ENCODE data around the gene ADAP1. TPM values are rescaled to one million over a fixed set of nuclear protein-coding genes. Genes with fewer than 3 reads are reported as not detected.
"Not testable (repeated sequence)": the region's sequence is repeated elsewhere in the genome, so short reads cannot be mapped to it uniquely, and the experiment has no call there.

Gene ADAP1
- total and polyA plus RNA-seq, 8 donors = 10.9 to 41.2 (median 14.4) TPM

DNA sequence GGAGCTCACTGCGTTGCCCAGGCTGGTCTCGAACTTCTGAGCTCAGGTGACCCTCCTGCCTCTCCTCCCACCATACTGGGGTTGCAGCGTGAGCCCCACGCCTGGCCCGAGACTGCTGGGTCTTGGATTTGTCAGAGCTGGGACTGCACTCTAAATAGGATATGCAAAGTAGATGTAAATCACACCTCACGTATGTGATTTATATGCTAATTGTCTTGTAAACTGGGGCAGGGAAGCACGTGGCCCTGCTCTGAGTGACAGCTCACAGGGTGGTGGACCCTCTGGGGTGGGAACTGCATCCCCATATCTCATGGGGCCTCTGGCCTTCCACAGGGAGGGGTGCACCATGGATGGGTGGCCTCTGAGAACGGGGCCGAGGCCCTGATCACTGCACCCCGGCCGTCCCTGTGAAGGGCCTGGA, 44.0 kb downstream of the ADAP1 start:
- Histone ChIP-seq H3K27ac (no peak overlapping the region), H3K36me3 (no peaks in the 10 kb centered on the region), H3K4me3 (no peak overlapping the region), H3K27me3 (no peaks in the 10 kb centered on the region), H3K4me1 (no peaks in the 10 kb centered on the region), H3K9me3 (no peaks in the 10 kb centered on the region)
- ATAC-seq (no peak), DNase-seq (peak in 1 of 6 donors; percentile 59), FAIRE-seq (no peak)
- intact Hi-C loops (cut with DNase I) = no loop called here
- TF ChIP-seq, protein P1, sequence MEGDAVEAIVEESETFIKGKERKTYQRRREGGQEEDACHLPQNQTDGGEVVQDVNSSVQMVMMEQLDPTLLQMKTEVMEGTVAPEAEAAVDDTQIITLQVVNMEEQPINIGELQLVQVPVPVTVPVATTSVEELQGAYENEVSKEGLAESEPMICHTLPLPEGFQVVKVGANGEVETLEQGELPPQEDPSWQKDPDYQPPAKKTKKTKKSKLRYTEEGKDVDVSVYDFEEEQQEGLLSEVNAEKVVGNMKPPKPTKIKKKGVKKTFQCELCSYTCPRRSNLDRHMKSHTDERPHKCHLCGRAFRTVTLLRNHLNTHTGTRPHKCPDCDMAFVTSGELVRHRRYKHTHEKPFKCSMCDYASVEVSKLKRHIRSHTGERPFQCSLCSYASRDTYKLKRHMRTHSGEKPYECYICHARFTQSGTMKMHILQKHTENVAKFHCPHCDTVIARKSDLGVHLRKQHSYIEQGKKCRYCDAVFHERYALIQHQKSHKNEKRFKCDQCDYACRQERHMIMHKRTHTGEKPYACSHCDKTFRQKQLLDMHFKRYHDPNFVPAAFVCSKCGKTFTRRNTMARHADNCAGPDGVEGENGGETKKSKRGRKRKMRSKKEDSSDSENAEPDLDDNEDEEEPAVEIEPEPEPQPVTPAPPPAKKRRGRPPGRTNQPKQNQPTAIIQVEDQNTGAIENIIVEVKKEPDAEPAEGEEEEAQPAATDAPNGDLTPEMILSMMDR (IDR thresholded peaks at IDR 0.05) = no peak
- 89 to 91% methylated on average over 11 of the region's 11 CpGs for WGBS, 2 donors

DNA sequence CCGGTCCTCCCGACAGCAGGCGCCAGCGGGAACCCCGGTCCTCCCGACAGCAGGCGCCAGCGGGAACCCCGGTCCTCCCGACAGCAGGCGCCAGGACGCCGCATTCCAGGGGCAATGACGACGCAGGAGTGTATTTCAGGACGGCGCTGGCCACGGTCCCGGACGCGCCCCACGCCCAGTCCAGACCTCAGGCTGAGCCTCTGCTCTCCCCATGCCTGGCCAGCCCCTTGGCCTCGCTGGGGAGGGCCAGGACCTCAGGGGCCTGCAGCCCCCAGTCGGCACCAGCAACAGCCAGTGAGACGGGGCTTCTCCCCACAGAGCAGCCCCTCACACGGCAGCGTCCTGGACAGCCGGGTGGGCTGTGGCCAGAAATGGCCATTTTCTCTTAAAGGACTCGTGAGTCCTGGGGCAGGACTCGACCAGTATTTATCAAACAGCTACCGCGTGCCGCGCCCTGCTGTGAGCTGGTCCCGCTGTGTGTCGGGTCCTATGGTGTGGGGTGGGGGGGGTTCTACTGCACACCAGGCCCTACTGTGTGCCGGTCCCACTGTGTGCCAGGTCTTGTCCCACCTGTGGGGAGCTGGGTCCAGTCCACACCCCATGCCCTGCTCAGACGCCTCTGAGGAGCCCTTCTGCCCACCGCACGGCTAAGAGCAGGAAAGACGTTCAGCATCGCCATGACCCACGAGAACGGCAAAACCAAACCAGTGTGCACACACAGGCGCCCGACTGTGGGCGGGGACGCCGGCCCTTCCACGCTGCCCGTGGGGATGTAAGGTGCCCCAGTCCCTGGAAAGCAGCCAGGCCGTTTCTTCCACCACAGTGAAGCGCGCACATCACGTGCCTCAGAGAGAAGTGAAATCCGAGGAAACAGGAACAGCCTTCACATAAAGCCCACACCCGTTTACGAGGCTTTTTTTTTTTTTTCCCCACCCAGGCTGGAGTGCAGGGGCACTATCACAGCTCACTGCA, 44.8 kb downstream of the ADAP1 start:
- intact Hi-C loops (cut with DNase I) = loop anchor here in 1 of 3 donors (10.0 kb wide), 2 partner anchors 45 to 145 kb away; partner anchors contain the start of gene ADAP1
- peak overlapping the region in 1 of 4 donors; percentile 26 for H3K27ac ChIP-seq

GRCh38 chr7:908591-909357, 45.7 kb downstream of the ADAP1 start:
- DNase-seq (peak in 5 of 6 donors; percentile 41 to 90 (median 73)), ATAC-seq (peak; percentile 85 to 93 (median 90))
- H3K9me3 ChIP-seq, H3K36me3 ChIP-seq, FAIRE-seq, H3K27ac ChIP-seq, H3K27me3 ChIP-seq, H3K4me1 ChIP-seq: not testable (repeated sequence)
- TF ChIP-seq, protein P1 (IDR thresholded peaks at IDR 0.05) = peak; percentile 60 to 96 (median 81)
- intact Hi-C loops (cut with DNase I) = loop anchor here in 1 of 3 donors (10.0 kb wide), 2 partner anchors 46 to 146 kb away; partner anchors contain the start of gene ADAP1
- H3K4me3 ChIP-seq = peak overlapping the region in 2 of 4 donors; percentile 36 to 40
- 23 to 50% methylated on average over 29 to 64 of the region's 73 CpGs for WGBS, 2 donors

More for the DNA sequence above, 44.8 kb downstream of the ADAP1 start:
- FAIRE-seq (no peak), DNase-seq (peak in 3 of 6 donors; percentile 51 to 77 (median 72)), ATAC-seq (peak; percentile 57 to 71 (median 59))
- WGBS, 2 donors = 34 to 51% methylated on average over 47 to 57 of the region's 58 CpGs
- H3K9me3 ChIP-seq = no peaks in the 10 kb centered on the region
- H3K4me1 ChIP-seq = no peaks in the 10 kb centered on the region
- H3K36me3 ChIP-seq = no peaks in the 10 kb centered on the region
- TF ChIP-seq, protein P1 (IDR thresholded peaks at IDR 0.05) = no peak
- no peaks in the 10 kb centered on the region for H3K27me3 ChIP-seq
- peak overlapping the region in 2 of 4 donors; percentile 36 to 40 for H3K4me3 ChIP-seq

- Histone ChIP-seq H3K27me3 (no peaks in the 10 kb centered on the region), H3K9me3 (no peaks in the 10 kb centered on the region), H3K4me1 (no peaks in the 10 kb centered on the region), H3K4me3 (no peak overlapping the region), H3K27ac (no peak overlapping the region), H3K36me3 (no peaks in the 10 kb centered on the region)
- TF ChIP-seq, protein P1 (IDR thresholded peaks at IDR 0.05) = no peak
- ATAC-seq = no peak
- FAIRE-seq = no peak
- 84 to 85% methylated on average over 12 of the region's 12 CpGs for WGBS, 2 donors
- intact Hi-C loops (cut with DNase I) = loop anchor here in 1 of 3 donors (10.0 kb wide), 2 partner anchors 47 to 147 kb away; partner anchors contain the start of gene ADAP1
- DNase-seq = peak in 1 of 6 donors; percentile 65
Observed at GRCh38 chr7:908159-908581, 46.3 kb downstream of the ADAP1 start.
